SK-N-SH treated with all-trans-retinoic acid at 6 μM for 48 hours (cell line): ENCODE data around the gene MYLK4.

Experiments
- ATAC-seq: fragments of 200-7000 bp; cut with Tn5 transposase; 3 replicates; pipeline ENCODE4 v1.9.1; 2020; ENCODE audit warnings: mild to moderate bottlenecking, moderate library complexity
- ARNTL ChIP-seq: fragments of 450-650 bp; formaldehyde crosslinking; IDR thresholded peaks from 2 replicates; pipeline ENCODE4 v1.5.0; 2020; ENCODE audit warnings: low read depth, mild to moderate bottlenecking, moderate library complexity, borderline replicate concordance
- BACH2 ChIP-seq: fragments of 250-450 bp; sonication (Bioruptor Pico); IDR thresholded peaks from 2 replicates; pipeline ENCODE4 v1.9.0; 2021; ENCODE audit warnings: mild to moderate bottlenecking, borderline replicate concordance
- CSRNP3 ChIP-seq: fragments of 250-450 bp; sonication (Bioruptor Pico); IDR thresholded peaks from 2 replicates; pipeline ENCODE4 v1.5.1; 2021; ENCODE audit warnings: mild to moderate bottlenecking, moderate library complexity
- ESRRG ChIP-seq: fragments of 250-450 bp; sonication (Bioruptor Pico); IDR thresholded peaks from 2 replicates; pipeline ENCODE4 v1.6.1; 2021; ENCODE audit warnings: mild to moderate bottlenecking
- GLIS3 ChIP-seq: fragments of 250-450 bp; sonication (Bioruptor Pico); IDR thresholded peaks from 2 replicates; pipeline ENCODE4 v1.5.0; 2020; ENCODE audit warnings: mild to moderate bottlenecking, moderate library complexity
- ISL1 ChIP-seq: fragments of 250-450 bp; sonication (Bioruptor Pico); IDR thresholded peaks from 2 replicates; pipeline ENCODE4 v2.1.2; 2022; ENCODE audit warnings: mild to moderate bottlenecking, moderate library complexity
- OSR1 ChIP-seq: fragments of 250-450 bp; sonication (Bioruptor Pico); IDR thresholded peaks from 2 replicates; pipeline ENCODE4 v1.8.0; 2022; ENCODE audit warnings: moderate library complexity, mild to moderate bottlenecking, inconsistent platforms
- PATZ1 ChIP-seq: fragments of 250-450 bp; sonication (Bioruptor Pico); IDR thresholded peaks from 2 replicates; pipeline ENCODE4 v1.8.0; 2020; ENCODE audit warnings: mild to moderate bottlenecking, moderate library complexity, borderline replicate concordance
- PPARA ChIP-seq: fragments of 250-450 bp; sonication (Bioruptor Pico); IDR thresholded peaks from 2 replicates; pipeline ENCODE4 v1.5.0; 2020; ENCODE audit warnings: mild to moderate bottlenecking, borderline replicate concordance
- RARB ChIP-seq: fragments of 250-450 bp; sonication (Bioruptor Pico); IDR thresholded peaks from 2 replicates; pipeline ENCODE4 v1.8.0; 2021; ENCODE audit warnings: mild to moderate bottlenecking, moderate library complexity
- SNAI2 ChIP-seq: fragments of 250-450 bp; sonication (Bioruptor Pico); IDR thresholded peaks from 2 replicates; pipeline ENCODE4 v1.5.0; 2020; ENCODE audit warnings: mild to moderate bottlenecking, moderate library complexity
- TCF4 ChIP-seq: fragments of 250-450 bp; sonication (Bioruptor Pico); IDR thresholded peaks from 2 replicates; pipeline ENCODE4 v1.8.0; 2021; ENCODE audit warnings: mild to moderate bottlenecking, moderate library complexity, borderline replicate concordance
- TOX ChIP-seq: fragments of 250-450 bp; sonication (Bioruptor Pico); IDR thresholded peaks from 2 replicates; pipeline ENCODE4 v1.8.0; 2021; ENCODE audit warnings: mild to moderate bottlenecking, moderate library complexity, borderline replicate concordance
- TSHZ2 ChIP-seq: fragments of 250-450 bp; sonication (Bioruptor Pico); IDR thresholded peaks from 2 replicates; pipeline ENCODE4 v1.5.0; 2020; ENCODE audit warnings: mild to moderate bottlenecking, moderate library complexity
- ZC3H10 ChIP-seq: fragments of 250-450 bp; sonication (Bioruptor Pico); IDR thresholded peaks from 2 replicates; pipeline ENCODE4 v1.5.1; 2021; ENCODE audit warnings: mild to moderate bottlenecking, moderate library complexity
- ZFP3 ChIP-seq: fragments of 250-450 bp; sonication (Bioruptor Pico); IDR thresholded peaks from 2 replicates; pipeline ENCODE4 v1.5.0; 2020; ENCODE audit warnings: mild to moderate bottlenecking, moderate library complexity
- ZFP30 ChIP-seq: fragments of 450-650 bp; formaldehyde crosslinking; IDR thresholded peaks from 2 replicates; pipeline ENCODE4 v1.5.0; 2022; ENCODE audit warnings: mild to moderate bottlenecking, moderate library complexity
- ZNF565 ChIP-seq: fragments of 450-650 bp; formaldehyde crosslinking; conservative IDR thresholded peaks from 2 replicates; pipeline ENCODE4 v1.5.0; 2020; ENCODE audit warnings: low read depth, mild to moderate bottlenecking, moderate library complexity
- ZNF70 ChIP-seq: fragments of 450-650 bp; formaldehyde crosslinking; IDR thresholded peaks from 2 replicates; pipeline ENCODE4 v1.5.0; 2020; ENCODE audit warnings: mild to moderate bottlenecking, moderate library complexity
- TF ChIP-seq, protein P1 (sequence below): fragments of 250-450 bp; sonication (Bioruptor Pico); IDR thresholded peaks from 2 replicates; pipeline ENCODE4 v1.8.0; 2021; ENCODE audit warnings: low read depth, mild to moderate bottlenecking, moderate library complexity, borderline replicate concordance

Gene MYLK4

DNA sequence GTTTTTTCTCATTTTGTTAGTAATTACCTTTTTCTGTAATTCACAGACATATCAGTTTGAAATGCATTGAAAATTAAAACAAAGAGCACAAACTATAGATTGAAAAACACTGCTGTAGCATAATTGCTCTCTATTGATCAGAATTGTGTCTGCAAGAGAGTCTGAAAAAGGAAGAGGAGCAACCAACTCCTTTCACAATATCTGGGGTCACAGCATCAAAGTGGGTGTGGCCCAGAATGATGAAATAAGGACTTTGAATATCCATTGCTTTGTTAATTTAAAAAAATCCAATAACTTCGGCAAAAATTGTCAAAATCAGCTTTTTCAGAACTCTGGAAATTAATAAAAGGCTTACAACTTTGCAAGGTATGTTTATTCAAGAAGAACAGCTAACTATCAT lies 99.2 kb downstream of the MYLK4 start (continued):
- no peak for TF ChIP-seq TSHZ2 (CRISPR knock-in tag)

- TF ChIP-seq ZFP3 (CRISPR knock-in tag) (no peak), ESRRG (CRISPR knock-in tag) (no peak), BACH2 (no peak), PPARA (CRISPR knock-in tag) (no peak), TCF4 (no peak), RARB (CRISPR knock-in tag) (no peak), CSRNP3 (no peak), PATZ1 (CRISPR knock-in tag) (no peak), ISL1 (no peak), ZC3H10 (CRISPR knock-in tag) (no peak), ZNF70 (CRISPR knock-in tag) (no peak), TSHZ2 (CRISPR knock-in tag) (no peak), SNAI2 (CRISPR knock-in tag) (no peak), GLIS3 (CRISPR knock-in tag) (no peak), OSR1 (no peak), ZNF565 (CRISPR knock-in tag) (no peak), ZFP30 (no peak)
- TF ChIP-seq, protein P1, sequence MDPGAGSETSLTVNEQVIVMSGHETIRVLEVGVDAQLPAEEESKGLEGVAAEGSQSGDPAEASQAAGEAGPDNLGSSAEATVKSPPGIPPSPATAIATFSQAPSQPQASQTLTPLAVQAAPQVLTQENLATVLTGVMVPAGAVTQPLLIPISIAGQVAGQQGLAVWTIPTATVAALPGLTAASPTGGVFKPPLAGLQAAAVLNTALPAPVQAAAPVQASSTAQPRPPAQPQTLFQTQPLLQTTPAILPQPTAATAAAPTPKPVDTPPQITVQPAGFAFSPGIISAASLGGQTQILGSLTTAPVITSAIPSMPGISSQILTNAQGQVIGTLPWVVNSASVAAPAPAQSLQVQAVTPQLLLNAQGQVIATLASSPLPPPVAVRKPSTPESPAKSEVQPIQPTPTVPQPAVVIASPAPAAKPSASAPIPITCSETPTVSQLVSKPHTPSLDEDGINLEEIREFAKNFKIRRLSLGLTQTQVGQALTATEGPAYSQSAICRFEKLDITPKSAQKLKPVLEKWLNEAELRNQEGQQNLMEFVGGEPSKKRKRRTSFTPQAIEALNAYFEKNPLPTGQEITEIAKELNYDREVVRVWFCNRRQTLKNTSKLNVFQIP (CRISPR knock-in tag): no peak
- ATAC-seq: no peak
Observed at GRCh38 chr6:2646346-2646745, 104.4 kb downstream of the MYLK4 start.

- ATAC-seq: no peak
- TF ChIP-seq ZFP3 (CRISPR knock-in tag) (no peak), TOX (CRISPR knock-in tag) (no peak), ISL1 (no peak), ARNTL (CRISPR knock-in tag) (no peak), TCF4 (no peak), RARB (CRISPR knock-in tag) (no peak), GLIS3 (CRISPR knock-in tag) (no peak), ZC3H10 (CRISPR knock-in tag) (no peak), CSRNP3 (no peak), PPARA (CRISPR knock-in tag) (no peak), ESRRG (CRISPR knock-in tag) (no peak), PATZ1 (CRISPR knock-in tag) (no peak)
- TF ChIP-seq, protein P1 (CRISPR knock-in tag): no peak
Observed at GRCh38 chr6:2643935-2644539, 106.7 kb downstream of the MYLK4 start.
